RWPE2 (cell line): Measurements from ENCODE around the gene LGALS4.

Experiments
- ATAC-seq: fragments of 200-7000 bp; cut with Tn5 transposase; 3 replicates; pipeline ENCODE4 v1.9.1; 2021; ENCODE audit warnings: low read depth
- DNase-seq: peaks from one replicate; pipeline ENCODE4 v3.0.0-alpha.2; 2020; ENCODE audit warnings: low spot score
- H3K27ac ChIP-seq: fragments of 450-650 bp; 2 replicates; pipeline ENCODE4 v1.5.1; 2017; ENCODE audit warnings: mild to moderate bottlenecking; ENCODE audit not compliant: poor library complexity, severe bottlenecking
- H3K27me3 ChIP-seq: fragments of 250-450 bp; sonication (Bioruptor Pico); 2 replicates; pipeline ENCODE4 v1.5.1; 2021; ENCODE audit warnings: mild to moderate bottlenecking, moderate library complexity; ENCODE audit not compliant: insufficient read depth, poor library complexity, severe bottlenecking
- H3K36me3 ChIP-seq: fragments of 250-450 bp; sonication (Bioruptor Pico); 2 replicates; pipeline ENCODE4 v1.5.1; 2020; ENCODE audit warnings: low read depth, mild to moderate bottlenecking, moderate library complexity
- H3K4me1 ChIP-seq: fragments of 250-450 bp; sonication (Bioruptor Pico); 2 replicates; pipeline ENCODE4 v1.5.1; 2021; ENCODE audit warnings: mild to moderate bottlenecking, moderate library complexity; ENCODE audit not compliant: insufficient read depth, poor library complexity, severe bottlenecking
- H3K4me3 ChIP-seq: fragments of 250-450 bp; sonication (Bioruptor Pico); 2 replicates; pipeline ENCODE4 v1.5.1; 2021; ENCODE audit warnings: mild to moderate bottlenecking, moderate library complexity; ENCODE audit not compliant: severe bottlenecking
- H3K9me3 ChIP-seq: fragments of 250-450 bp; sonication (Bioruptor Pico); 2 replicates; pipeline ENCODE4 v1.5.1; 2021; ENCODE audit warnings: mild to moderate bottlenecking, moderate library complexity; ENCODE audit not compliant: severe bottlenecking
- TF ChIP-seq, protein P1 (sequence below): fragments of 450-650 bp; IDR thresholded peaks from one replicate; pipeline ENCODE4 v1.5.1; 2017; ENCODE audit warnings: mild to moderate bottlenecking, moderate library complexity; ENCODE audit not compliant: poor library complexity, severe bottlenecking

Gene LGALS4

DNA sequence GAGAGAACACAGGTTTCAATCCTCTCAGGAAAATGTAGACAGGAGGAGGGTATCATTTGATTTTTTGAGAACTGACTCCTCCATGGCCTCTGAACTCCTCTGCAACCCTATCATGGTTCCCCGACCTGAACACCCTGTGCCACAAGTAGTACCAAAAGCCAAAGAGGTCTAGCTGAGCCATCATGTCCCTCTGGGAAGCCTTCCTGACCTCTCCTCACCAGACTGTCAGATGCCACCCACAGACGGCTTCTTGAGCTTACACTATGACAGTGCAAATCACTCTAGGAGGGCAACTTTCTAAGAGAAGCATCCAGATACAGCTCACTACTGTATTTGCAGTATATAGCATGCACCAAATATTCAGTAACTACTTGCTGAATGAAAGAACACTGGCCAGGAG lies 33.4 kb upstream of the LGALS4 start:
- Histone ChIP-seq H3K36me3 (peaks cover 80% of the 10 kb centered on the region), H3K27me3 (no peaks in the 10 kb centered on the region), H3K4me1 (peaks cover 12% of the 10 kb centered on the region), H3K27ac (no peak overlapping the region), H3K9me3 (no peaks in the 10 kb centered on the region), H3K4me3 (no peak overlapping the region)
- DNase-seq (no peak), ATAC-seq (no peak)
- TF ChIP-seq, protein P1, sequence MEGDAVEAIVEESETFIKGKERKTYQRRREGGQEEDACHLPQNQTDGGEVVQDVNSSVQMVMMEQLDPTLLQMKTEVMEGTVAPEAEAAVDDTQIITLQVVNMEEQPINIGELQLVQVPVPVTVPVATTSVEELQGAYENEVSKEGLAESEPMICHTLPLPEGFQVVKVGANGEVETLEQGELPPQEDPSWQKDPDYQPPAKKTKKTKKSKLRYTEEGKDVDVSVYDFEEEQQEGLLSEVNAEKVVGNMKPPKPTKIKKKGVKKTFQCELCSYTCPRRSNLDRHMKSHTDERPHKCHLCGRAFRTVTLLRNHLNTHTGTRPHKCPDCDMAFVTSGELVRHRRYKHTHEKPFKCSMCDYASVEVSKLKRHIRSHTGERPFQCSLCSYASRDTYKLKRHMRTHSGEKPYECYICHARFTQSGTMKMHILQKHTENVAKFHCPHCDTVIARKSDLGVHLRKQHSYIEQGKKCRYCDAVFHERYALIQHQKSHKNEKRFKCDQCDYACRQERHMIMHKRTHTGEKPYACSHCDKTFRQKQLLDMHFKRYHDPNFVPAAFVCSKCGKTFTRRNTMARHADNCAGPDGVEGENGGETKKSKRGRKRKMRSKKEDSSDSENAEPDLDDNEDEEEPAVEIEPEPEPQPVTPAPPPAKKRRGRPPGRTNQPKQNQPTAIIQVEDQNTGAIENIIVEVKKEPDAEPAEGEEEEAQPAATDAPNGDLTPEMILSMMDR, result no peak

DNA sequence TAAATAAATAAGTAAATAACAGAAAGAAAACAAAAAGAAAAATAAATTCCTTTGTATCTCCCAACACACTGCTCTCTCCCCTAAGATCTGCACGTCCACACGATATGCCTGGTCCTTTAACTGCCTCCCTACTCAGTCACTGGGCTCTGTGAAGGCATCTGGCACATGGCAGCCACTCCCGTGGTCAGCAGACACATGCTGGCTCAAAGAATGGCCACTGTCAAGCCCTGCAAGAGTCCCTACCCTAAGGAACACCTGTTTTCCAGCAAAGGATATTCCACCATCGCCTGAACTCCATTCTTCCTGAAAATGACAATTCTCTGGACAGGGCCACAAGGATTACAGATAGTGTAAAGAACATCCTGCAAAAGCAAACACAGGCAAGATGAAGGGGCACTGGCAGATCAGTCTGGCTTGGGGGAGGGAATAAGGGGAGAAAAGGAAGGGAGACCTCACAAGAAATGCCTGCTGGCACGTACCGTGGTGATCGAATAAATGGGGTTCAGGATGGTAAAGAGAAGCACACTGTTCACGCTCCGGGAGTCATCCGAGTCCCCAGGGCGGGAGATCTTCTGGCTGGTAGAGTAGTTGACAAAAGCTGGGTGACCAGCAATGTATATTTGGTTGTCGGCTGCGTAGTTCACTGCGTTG lies 32.8 kb upstream of the LGALS4 start:
- ATAC-seq (no peak), DNase-seq (no peak)
- H3K4me1 ChIP-seq, result peaks cover 17% of the 10 kb centered on the region
- H3K27ac ChIP-seq, result no peak overlapping the region
- H3K9me3 ChIP-seq, result no peaks in the 10 kb centered on the region
- no peaks in the 10 kb centered on the region for H3K27me3 ChIP-seq
- peaks cover 86% of the 10 kb centered on the region for H3K36me3 ChIP-seq
- TF ChIP-seq, protein P1, result no peak
- no peak overlapping the region for H3K4me3 ChIP-seq

DNA sequence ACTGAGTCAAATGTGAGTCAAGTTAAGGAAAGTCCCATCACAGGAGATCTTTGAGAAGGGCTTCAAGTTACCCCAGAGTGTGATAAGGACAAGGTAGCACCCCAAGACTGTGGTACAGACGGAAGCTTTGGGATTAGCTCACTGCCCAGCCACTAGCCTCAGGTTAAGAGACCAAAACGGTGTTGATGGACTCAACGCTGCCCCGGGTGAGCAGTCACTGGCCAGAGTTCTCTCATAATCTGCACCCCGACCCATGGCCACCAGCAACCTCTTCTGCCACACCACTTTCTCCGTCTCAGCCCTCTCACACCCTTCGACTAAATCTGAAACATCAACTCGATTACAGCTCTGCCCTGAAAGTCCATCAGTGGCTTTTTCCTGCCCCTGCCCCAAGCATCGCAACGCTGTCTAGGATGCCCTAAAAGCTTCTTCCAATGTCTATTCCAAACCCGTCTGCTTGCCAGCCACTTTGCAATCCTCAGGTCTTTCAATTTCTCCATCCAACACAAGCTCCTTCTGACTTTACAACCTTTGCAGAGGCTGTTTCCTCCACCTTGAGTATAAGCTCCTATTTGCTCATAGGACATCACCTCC lies 31.4 kb upstream of the LGALS4 start:
- TF ChIP-seq, protein P1, result no peak
- Histone ChIP-seq H3K27me3 (no peaks in the 10 kb centered on the region), H3K4me3 (no peak overlapping the region), H3K9me3 (no peaks in the 10 kb centered on the region), H3K4me1 (peaks cover 26% of the 10 kb centered on the region), H3K27ac (no peak overlapping the region), H3K36me3 (peaks cover 97% of the 10 kb centered on the region)
- ATAC-seq, result no peak
- DNase-seq, result no peak

DNA sequence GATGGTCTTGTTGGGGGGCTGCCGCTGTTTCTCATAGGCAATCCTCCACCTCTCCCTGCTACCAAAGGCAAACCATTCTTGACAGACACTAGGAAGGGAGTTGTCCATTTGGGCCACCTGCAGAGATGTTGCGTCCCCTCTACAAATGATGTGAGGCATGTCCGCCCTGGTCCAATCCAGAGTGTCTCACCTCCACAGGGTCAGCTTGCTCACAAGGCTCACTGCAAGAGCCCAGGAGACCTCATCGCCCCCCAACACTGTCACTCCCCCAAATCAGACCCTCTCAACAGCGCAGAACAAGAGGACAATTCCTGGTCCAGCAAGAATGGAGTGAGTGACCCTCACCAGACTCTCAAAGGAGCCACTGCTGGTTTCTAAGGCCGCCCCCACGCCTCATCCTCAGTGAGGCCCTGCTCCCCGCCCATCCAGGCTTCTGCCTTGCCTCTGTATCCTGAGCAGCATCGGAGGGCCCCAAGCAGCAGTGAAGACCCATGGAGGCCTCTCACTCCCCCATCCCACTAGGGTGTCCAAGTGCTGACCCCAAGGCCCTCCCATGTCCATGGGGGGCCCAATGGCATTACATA lies 30.5 kb upstream of the LGALS4 start:
- DNase-seq (no peak), ATAC-seq (no peak)
- no peak overlapping the region for H3K27ac ChIP-seq
- H3K27me3 ChIP-seq, result no peaks in the 10 kb centered on the region
- no peaks in the 10 kb centered on the region for H3K9me3 ChIP-seq
- peaks cover 28% of the 10 kb centered on the region for H3K4me1 ChIP-seq
- TF ChIP-seq, protein P1, result no peak
- no peak overlapping the region for H3K4me3 ChIP-seq
- H3K36me3 ChIP-seq, result peaks cover 97% of the 10 kb centered on the region
